ENCODE results near the gene PCNX3. TPM values are rescaled to one million over a fixed set of nuclear protein-coding genes. Genes with fewer than 3 reads are reported as not detected.
A peak's percentile ranks its signal among the peaks of the same experiment; 100 is the strongest.

The PCNX3 gene
- total and polyA plus RNA-seq, 2 of the 13 experiments (the other 11 are each of a cell fraction or from before 2014, with no cell fraction given) = 16.2 to 23.0 TPM

DNA sequence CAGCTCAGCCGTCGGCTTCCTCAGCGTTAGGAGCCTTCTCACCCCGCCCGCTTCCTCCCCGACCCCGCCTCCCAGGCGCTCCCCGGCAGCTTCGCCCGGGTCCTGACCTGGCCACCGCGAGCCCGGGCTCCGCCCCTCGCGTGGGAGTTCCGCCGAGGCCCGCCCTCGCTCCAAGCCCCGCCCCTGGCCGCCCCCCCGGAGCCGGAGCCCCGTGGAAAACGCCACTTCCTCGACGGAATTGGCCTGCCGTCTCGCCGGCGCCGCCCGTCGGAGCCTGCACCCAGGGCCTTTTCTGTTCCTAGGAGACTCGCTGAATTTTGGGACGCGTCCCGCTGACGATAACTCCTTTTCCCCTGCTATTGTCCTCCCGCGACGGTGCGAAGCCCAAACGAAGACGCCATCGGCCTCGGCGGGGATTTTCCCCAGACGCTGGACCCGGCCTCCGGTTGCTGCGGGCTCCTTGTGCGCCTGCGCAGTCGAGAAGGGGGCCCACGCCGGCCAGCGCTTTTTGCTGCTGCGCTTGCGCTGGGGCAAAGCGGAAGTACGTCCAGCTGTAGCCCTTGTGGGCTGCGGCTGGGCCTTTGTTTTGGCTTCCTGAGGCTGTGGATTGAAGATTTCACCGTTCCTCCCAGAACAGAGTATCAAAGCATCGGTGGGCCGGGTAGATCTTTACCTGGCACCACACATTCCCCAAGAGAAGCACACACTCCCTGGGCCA, 37.1 kb downstream of the PCNX3 start (continued):
- peak; percentile 94; the same call in 1 of the 2 replicates for TF ChIP-seq ZNF773 (CRISPR knock-in tag; IDR thresholded peaks at IDR 0.05; ENCODE audit: borderline replicate concordance)
- TF ChIP-seq ZNF484 (CRISPR knock-in tag; IDR thresholded peaks at IDR 0.05; ENCODE audit: borderline replicate concordance, low read depth) = no peak
- peak; percentile 43; the same call in 1 of the 2 replicates for TF ChIP-seq ETV5 (CRISPR knock-in tag; IDR thresholded peaks at IDR 0.05; ENCODE audit: borderline replicate concordance)
- TF ChIP-seq, protein P1, sequence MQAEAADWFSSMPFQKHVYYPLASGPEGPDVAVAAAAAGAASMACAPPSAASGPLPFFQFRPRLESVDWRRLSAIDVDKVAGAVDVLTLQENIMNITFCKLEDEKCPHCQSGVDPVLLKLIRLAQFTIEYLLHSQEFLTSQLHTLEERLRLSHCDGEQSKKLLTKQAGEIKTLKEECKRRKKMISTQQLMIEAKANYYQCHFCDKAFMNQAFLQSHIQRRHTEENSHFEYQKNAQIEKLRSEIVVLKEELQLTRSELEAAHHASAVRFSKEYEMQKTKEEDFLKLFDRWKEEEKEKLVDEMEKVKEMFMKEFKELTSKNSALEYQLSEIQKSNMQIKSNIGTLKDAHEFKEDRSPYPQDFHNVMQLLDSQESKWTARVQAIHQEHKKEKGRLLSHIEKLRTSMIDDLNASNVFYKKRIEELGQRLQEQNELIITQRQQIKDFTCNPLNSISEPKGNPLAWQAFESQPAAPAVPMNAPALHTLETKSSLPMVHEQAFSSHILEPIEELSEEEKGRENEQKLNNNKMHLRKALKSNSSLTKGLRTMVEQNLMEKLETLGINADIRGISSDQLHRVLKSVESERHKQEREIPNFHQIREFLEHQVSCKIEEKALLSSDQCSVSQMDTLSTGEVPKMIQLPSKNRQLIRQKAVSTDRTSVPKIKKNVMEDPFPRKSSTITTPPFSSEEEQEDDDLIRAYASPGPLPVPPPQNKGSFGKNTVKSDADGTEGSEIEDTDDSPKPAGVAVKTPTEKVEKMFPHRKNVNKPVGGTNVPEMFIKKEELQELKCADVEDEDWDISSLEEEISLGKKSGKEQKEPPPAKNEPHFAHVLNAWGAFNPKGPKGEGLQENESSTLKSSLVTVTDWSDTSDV (CRISPR knock-in tag; IDR thresholded peaks at IDR 0.05) = no peak
- peak; percentile 49 for TF ChIP-seq TARDBP (CRISPR knock-in tag; IDR thresholded peaks at IDR 0.05)
- TF ChIP-seq, protein P2, sequence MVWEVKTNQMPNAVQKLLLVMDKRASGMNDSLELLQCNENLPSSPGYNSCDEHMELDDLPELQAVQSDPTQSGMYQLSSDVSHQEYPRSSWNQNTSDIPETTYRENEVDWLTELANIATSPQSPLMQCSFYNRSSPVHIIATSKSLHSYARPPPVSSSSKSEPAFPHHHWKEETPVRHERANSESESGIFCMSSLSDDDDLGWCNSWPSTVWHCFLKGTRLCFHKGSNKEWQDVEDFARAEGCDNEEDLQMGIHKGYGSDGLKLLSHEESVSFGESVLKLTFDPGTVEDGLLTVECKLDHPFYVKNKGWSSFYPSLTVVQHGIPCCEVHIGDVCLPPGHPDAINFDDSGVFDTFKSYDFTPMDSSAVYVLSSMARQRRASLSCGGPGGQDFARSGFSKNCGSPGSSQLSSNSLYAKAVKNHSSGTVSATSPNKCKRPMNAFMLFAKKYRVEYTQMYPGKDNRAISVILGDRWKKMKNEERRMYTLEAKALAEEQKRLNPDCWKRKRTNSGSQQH (CRISPR knock-in tag; IDR thresholded peaks at IDR 0.05; ENCODE audit: low read depth) = peak; percentile 49; the same call in 1 of the 2 replicates
- peak; percentile 33; the same call in 1 of the 2 replicates for TF ChIP-seq MEF2D (CRISPR knock-in tag; IDR thresholded peaks at IDR 0.05)
- peak; percentile 47; the same call in 1 of the 2 replicates for TF ChIP-seq ZNF441 (CRISPR knock-in tag; IDR thresholded peaks at IDR 0.05; ENCODE audit: borderline replicate concordance)
- peak; percentile 66; the same call in 1 of the 2 replicates for TF ChIP-seq ZNF878 (CRISPR knock-in tag; IDR thresholded peaks at IDR 0.05)
- 0 out of 2 replicates have a peak, but pooled peaks have one; percentile 18 for TF ChIP-seq ZNF709 (CRISPR knock-in tag; IDR thresholded peaks at IDR 0.05)
- no peak for TF ChIP-seq TCF12 (IDR thresholded peaks at IDR 0.05)
- TF ChIP-seq TCF12 (CRISPR knock-in tag; IDR thresholded peaks at IDR 0.05) = peak; percentile 49; the same call in 1 of the 2 replicates
- TF ChIP-seq KMT2B (CRISPR knock-in tag; IDR thresholded peaks at IDR 0.05) = no peak
- TF ChIP-seq SALL2 (CRISPR knock-in tag; IDR thresholded peaks at IDR 0.05) = 0 out of 2 replicates have a peak, but pooled peaks have one; percentile 40
- peak; percentile 22; the same call in 1 of the 2 replicates for TF ChIP-seq BCL6 (CRISPR knock-in tag; IDR thresholded peaks at IDR 0.05)
- TF ChIP-seq ATM (IDR thresholded peaks at IDR 0.05; ENCODE audit: borderline replicate concordance) = no peak
- peak; percentile 65 for TF ChIP-seq RARA (CRISPR knock-in tag; IDR thresholded peaks at IDR 0.05)
- no peak for TF ChIP-seq EHMT2 (IDR thresholded peaks at IDR 0.05; ENCODE audit: borderline replicate concordance, low read depth, low read length)
- TF ChIP-seq ZNF432 (CRISPR knock-in tag; IDR thresholded peaks at IDR 0.05; ENCODE audit: borderline replicate concordance) = no peak
- no peak for TF ChIP-seq TRAFD1 (CRISPR knock-in tag; IDR thresholded peaks at IDR 0.05; ENCODE audit: borderline replicate concordance)
- TF ChIP-seq ARID2 (CRISPR knock-in tag; IDR thresholded peaks at IDR 0.05; ENCODE audit: borderline replicate concordance) = peak; percentile 96
- TF ChIP-seq YY1 (IDR thresholded peaks at IDR 0.05; ENCODE audit: insufficient read depth, insufficient replicate concordance, low read depth, low read length) = peak; percentile 40
